MM.1S (cell line): ENCODE measurements around the gene PRR23C.
"Not testable (repeated sequence)": the region's sequence is repeated elsewhere in the genome, so short reads cannot be mapped to it uniquely, and the experiment has no call there.

ENCODE experiments used
- DNase-seq: peaks from one replicate; pipeline ENCODE4 v3.0.0-alpha.2; 2015
- H2AFZ ChIP-seq: fragments of 300-600 bp; sonication (generic); 2 replicates; pipeline ENCODE4 v1.6.0; 2016; ENCODE audit warnings: antibody characterized with exemption, low read length
- H3F3A ChIP-seq: fragments of 300-600 bp; sonication (generic); 2 replicates; pipeline ENCODE4 v1.6.1; 2016; ENCODE audit warnings: mild to moderate bottlenecking, antibody characterized with exemption, low read length, moderate library complexity, mixed read lengths; ENCODE audit not compliant: insufficient read depth
- H3K27ac ChIP-seq: fragments of 300-600 bp; sonication (generic); 2 replicates; pipeline ENCODE4 v1.5.1; 2016; ENCODE audit warnings: mild to moderate bottlenecking, low read length
- H3K27me3 ChIP-seq: fragments of 300-600 bp; sonication (generic); replicated peaks from 2 replicates; pipeline ENCODE4 v1.6.0; 2016; ENCODE audit warnings: low read length; ENCODE audit not compliant: insufficient read depth
- H3K36me3 ChIP-seq: fragments of 300-600 bp; sonication (generic); replicated peaks from 2 replicates; pipeline ENCODE4 v1.6.1; 2016; ENCODE audit warnings: mild to moderate bottlenecking, low read length, mixed read lengths; ENCODE audit not compliant: insufficient read depth
- H3K4me1 ChIP-seq: fragments of 300-600 bp; sonication (generic); 2 replicates; pipeline ENCODE4 v1.6.1; 2016; ENCODE audit warnings: low read length, mixed read lengths
- H3K4me2 ChIP-seq: fragments of 300-600 bp; sonication (generic); 2 replicates; pipeline ENCODE4 v1.6.0; 2016; ENCODE audit warnings: low read depth, low read length
- H3K4me3 ChIP-seq: fragments of 300-600 bp; sonication (generic); 2 replicates; pipeline ENCODE4 v1.5.1; 2016; ENCODE audit warnings: low read length, mixed read lengths
- H3K79me2 ChIP-seq: fragments of 300-600 bp; sonication (generic); 2 replicates; pipeline ENCODE4 v1.6.1; 2016; ENCODE audit warnings: mixed run types, low read length, mixed read lengths
- H3K9ac ChIP-seq: fragments of 300-600 bp; sonication (generic); 2 replicates; pipeline ENCODE4 v1.6.1; 2016; ENCODE audit warnings: low read length, mixed read lengths
- H3K9me2 ChIP-seq: fragments of 300-600 bp; sonication (generic); replicated peaks from 2 replicates; pipeline ENCODE4 v1.6.1; 2016; ENCODE audit warnings: mild to moderate bottlenecking, low read length, mixed read lengths; ENCODE audit not compliant: insufficient read depth
- H3K9me3 ChIP-seq: fragments of 300-600 bp; sonication (generic); replicated peaks from 2 replicates; pipeline ENCODE4 v1.6.1; 2016; ENCODE audit warnings: mild to moderate bottlenecking, low read length, mixed read lengths; ENCODE audit not compliant: insufficient read depth
- H4K20me1 ChIP-seq: fragments of 300-600 bp; sonication (generic); 2 replicates; pipeline ENCODE4 v1.6.1; 2016; ENCODE audit warnings: mild to moderate bottlenecking, low read length, moderate library complexity, mixed read lengths; ENCODE audit not compliant: insufficient read depth
- EZH2 ChIP-seq: fragments of 300-600 bp; sonication (generic); optimal IDR thresholded peaks from 2 replicates; pipeline ENCODE3; 2017; ENCODE audit warnings: low read depth, mild to moderate bottlenecking, antibody characterized with exemption, low read length, mixed read lengths
- EZH2phosphoT487 ChIP-seq: fragments of 300-600 bp; sonication (generic); IDR thresholded peaks from 2 replicates; pipeline ENCODE4 v1.6.1; 2018; ENCODE audit warnings: antibody characterized with exemption, low read length
- TF ChIP-seq, protein P1 (sequence below): fragments of 300-600 bp; sonication (generic); IDR thresholded peaks from 2 replicates; pipeline ENCODE4 v1.5.1; 2016; ENCODE audit warnings: antibody characterized with exemption, low read length, mixed read lengths

Gene PRR23C

DNA sequence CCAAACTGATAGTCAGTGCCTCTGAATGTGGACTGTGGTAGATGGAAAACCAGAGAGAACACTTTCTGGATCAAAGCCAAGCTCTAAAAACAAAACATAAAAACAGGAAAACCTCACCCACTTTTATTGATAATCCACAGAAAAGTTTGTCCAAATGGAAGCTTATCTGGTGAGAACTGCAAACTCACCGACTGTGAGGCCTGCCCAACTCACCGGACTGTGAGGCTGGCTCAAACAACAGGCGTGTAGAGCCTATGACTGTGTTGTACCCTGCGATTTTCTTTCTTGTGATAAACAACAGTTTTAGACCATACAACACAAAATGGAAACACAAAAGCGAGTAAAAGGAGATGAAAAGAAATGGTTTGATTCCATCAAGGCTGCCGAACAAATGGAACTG lies 7.2 kb downstream of the PRR23C start:
- TF ChIP-seq EZH2phosphoT487 (no peak), EZH2 (no peak)
- TF ChIP-seq, protein P1, sequence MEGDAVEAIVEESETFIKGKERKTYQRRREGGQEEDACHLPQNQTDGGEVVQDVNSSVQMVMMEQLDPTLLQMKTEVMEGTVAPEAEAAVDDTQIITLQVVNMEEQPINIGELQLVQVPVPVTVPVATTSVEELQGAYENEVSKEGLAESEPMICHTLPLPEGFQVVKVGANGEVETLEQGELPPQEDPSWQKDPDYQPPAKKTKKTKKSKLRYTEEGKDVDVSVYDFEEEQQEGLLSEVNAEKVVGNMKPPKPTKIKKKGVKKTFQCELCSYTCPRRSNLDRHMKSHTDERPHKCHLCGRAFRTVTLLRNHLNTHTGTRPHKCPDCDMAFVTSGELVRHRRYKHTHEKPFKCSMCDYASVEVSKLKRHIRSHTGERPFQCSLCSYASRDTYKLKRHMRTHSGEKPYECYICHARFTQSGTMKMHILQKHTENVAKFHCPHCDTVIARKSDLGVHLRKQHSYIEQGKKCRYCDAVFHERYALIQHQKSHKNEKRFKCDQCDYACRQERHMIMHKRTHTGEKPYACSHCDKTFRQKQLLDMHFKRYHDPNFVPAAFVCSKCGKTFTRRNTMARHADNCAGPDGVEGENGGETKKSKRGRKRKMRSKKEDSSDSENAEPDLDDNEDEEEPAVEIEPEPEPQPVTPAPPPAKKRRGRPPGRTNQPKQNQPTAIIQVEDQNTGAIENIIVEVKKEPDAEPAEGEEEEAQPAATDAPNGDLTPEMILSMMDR: no peak
- no peak overlapping the region for H3K4me3 ChIP-seq
- no peaks in the 10 kb centered on the region for H3F3A ChIP-seq
- H3K9me2 ChIP-seq: no peaks in the 10 kb centered on the region
- H4K20me1 ChIP-seq: no peaks in the 10 kb centered on the region
- no peak overlapping the region for H3K27ac ChIP-seq
- H3K9me3 ChIP-seq: no peaks in the 10 kb centered on the region
- no peak overlapping the region for H3K4me2 ChIP-seq
- no peaks in the 10 kb centered on the region for H3K36me3 ChIP-seq
- no peaks in the 10 kb centered on the region for H3K4me1 ChIP-seq
- H2AFZ ChIP-seq: no peak overlapping the region
- no peaks in the 10 kb centered on the region for H3K27me3 ChIP-seq
- no peak overlapping the region for H3K9ac ChIP-seq
- H3K79me2 ChIP-seq: no peaks in the 10 kb centered on the region
- no peak for DNase-seq

GRCh38 chr3:139032326-139033002 lies 12.2 kb downstream of the PRR23C start:
- H3K79me2 ChIP-seq: no peaks in the 10 kb centered on the region
- H3K4me1 ChIP-seq: no peaks in the 10 kb centered on the region
- no peak overlapping the region for H3K27ac ChIP-seq
- peak; percentile 39 for DNase-seq
- no peaks in the 10 kb centered on the region for H4K20me1 ChIP-seq
- TF ChIP-seq, protein P1: no peak
- no peak for TF ChIP-seq EZH2
- TF ChIP-seq EZH2phosphoT487: no peak
- no peaks in the 10 kb centered on the region for H3F3A ChIP-seq
- no peak overlapping the region for H3K4me3 ChIP-seq
- no peaks in the 10 kb centered on the region for H3K27me3 ChIP-seq
- no peaks in the 10 kb centered on the region for H3K36me3 ChIP-seq
- H3K4me2 ChIP-seq: peak overlapping the region; percentile 24; the same call in 1 of the 2 replicates
- no peaks in the 10 kb centered on the region for H3K9me3 ChIP-seq
- H3K9ac ChIP-seq: no peak overlapping the region
- 0 out of 2 replicates have a peak overlapping the region, but pooled peaks have one; percentile 26 for H2AFZ ChIP-seq
- H3K9me2 ChIP-seq: no peaks in the 10 kb centered on the region

- H3K79me2 ChIP-seq, H2AFZ ChIP-seq, H3K4me3 ChIP-seq, H3K4me2 ChIP-seq, H3K27me3 ChIP-seq, H3K9me3 ChIP-seq, H3F3A ChIP-seq, DNase-seq, H3K27ac ChIP-seq, H3K4me1 ChIP-seq, H4K20me1 ChIP-seq, H3K9me2 ChIP-seq, H3K9ac ChIP-seq, H3K36me3 ChIP-seq: not testable (repeated sequence)
Observed at GRCh38 chr3:139030576-139030975, 14.1 kb downstream of the PRR23C start.

DNA sequence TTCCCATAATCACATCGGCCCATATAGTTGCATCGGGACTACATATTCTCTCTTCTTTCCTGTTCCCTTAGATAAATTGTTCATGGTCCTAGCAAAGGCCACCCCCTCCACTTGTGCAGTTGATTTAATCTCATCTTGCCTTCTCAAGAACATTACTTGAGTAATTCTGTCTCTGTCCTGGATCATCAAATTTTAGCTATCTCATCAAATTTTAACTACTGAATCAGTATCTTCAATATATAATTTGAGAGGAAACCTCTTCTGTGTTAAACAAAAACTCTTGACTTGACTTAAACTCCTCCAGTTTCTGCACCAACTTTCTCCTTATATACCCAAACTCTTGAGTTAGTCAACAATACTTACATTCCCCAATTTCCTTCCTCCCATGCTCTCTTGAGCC lies 19.7 kb downstream of the PRR23C start:
- H3K79me2 ChIP-seq: no peaks in the 10 kb centered on the region
- no peaks in the 10 kb centered on the region for H4K20me1 ChIP-seq
- H3K4me3 ChIP-seq: no peak overlapping the region
- no peaks in the 10 kb centered on the region for H3K9me2 ChIP-seq
- H3K9me3 ChIP-seq: no peaks in the 10 kb centered on the region
- no peaks in the 10 kb centered on the region for H3K27me3 ChIP-seq
- H3K9ac ChIP-seq: no peak overlapping the region
- no peak for DNase-seq
- H3K27ac ChIP-seq: no peak overlapping the region
- no peak overlapping the region for H2AFZ ChIP-seq
- H3K4me1 ChIP-seq: no peaks in the 10 kb centered on the region
- H3K4me2 ChIP-seq: no peak overlapping the region
- no peaks in the 10 kb centered on the region for H3K36me3 ChIP-seq
- TF ChIP-seq EZH2 (no peak), EZH2phosphoT487 (no peak)
- TF ChIP-seq, protein P1: no peak
- no peaks in the 10 kb centered on the region for H3F3A ChIP-seq
